ENCODE results near the gene KIAA0825. TPM values are rescaled to one million over a fixed set of nuclear protein-coding genes. Genes with fewer than 3 reads are reported as not detected.

The KIAA0825 gene
- total RNA-seq, 4 donors from 2014 or later: 4.8 to 11.8 (median 7.2) TPM

- H3K4me3 ChIP-seq: no peak overlapping the region
- H3K36me3 ChIP-seq: peaks cover 0 to 20% (median 0%) of the 10 kb centered on the region in 3 donors
- no peaks in the 10 kb centered on the region for H3K4me1 ChIP-seq
- WGBS, 2 donors: 70 to 84% methylated on average over 2 of the region's 2 CpGs
- H3K27ac ChIP-seq: no peak overlapping the region
- no peaks in the 10 kb centered on the region for H3K9me3 ChIP-seq
- DNase-seq (ENCODE audit: low spot score in 2 of 2): no peak
- TF ChIP-seq CTCF (IDR thresholded peaks at IDR 0.05): no peak
- TF ChIP-seq EP300 (IDR thresholded peaks at IDR 0.05): no peak
- no peak for TF ChIP-seq POLR2A (IDR thresholded peaks at IDR 0.05)
- no peaks in the 10 kb centered on the region for H3K27me3 ChIP-seq
Observed at GRCh38 chr5:94445726-94446125, 172.7 kb downstream of the KIAA0825 start.

GRCh38 chr5:94442991-94443390 lies 175.4 kb downstream of the KIAA0825 start:
- H3K4me1 ChIP-seq: no peaks in the 10 kb centered on the region
- no peak for DNase-seq (ENCODE audit: low spot score in 2 of 2)
- whole genome bisulfite sequencing, 2 donors: 93 to 96% methylated on average over 2 of the region's 2 CpGs
- H3K9me3 ChIP-seq: no peaks in the 10 kb centered on the region
- no peaks in the 10 kb centered on the region for H3K27me3 ChIP-seq
- TF ChIP-seq EP300 (IDR thresholded peaks at IDR 0.05): no peak
- TF ChIP-seq CTCF (IDR thresholded peaks at IDR 0.05): no peak
- no peak for TF ChIP-seq POLR2A (IDR thresholded peaks at IDR 0.05)
- peaks cover 0 to 25% (median 0%) of the 10 kb centered on the region in 3 donors for H3K36me3 ChIP-seq
- H3K4me3 ChIP-seq: no peak overlapping the region
- no peak overlapping the region for H3K27ac ChIP-seq

- no peak for DNase-seq (ENCODE audit: low spot score in 2 of 2)
- no peak overlapping the region for H3K4me3 ChIP-seq
- H3K36me3 ChIP-seq: peaks cover 0 to 30% (median 0%) of the 10 kb centered on the region in 3 donors
- 92 to 94% methylated on average over 1 of the region's 1 CpG for WGBS, 2 donors
- no peaks in the 10 kb centered on the region for H3K27me3 ChIP-seq
- no peaks in the 10 kb centered on the region for H3K9me3 ChIP-seq
- no peak overlapping the region for H3K27ac ChIP-seq
- no peak for TF ChIP-seq POLR2A (IDR thresholded peaks at IDR 0.05)
- no peak for TF ChIP-seq EP300 (IDR thresholded peaks at IDR 0.05)
- no peak for TF ChIP-seq CTCF (IDR thresholded peaks at IDR 0.05)
- H3K4me1 ChIP-seq: no peaks in the 10 kb centered on the region
Observed at GRCh38 chr5:94442076-94442475, 176.3 kb downstream of the KIAA0825 start.

GRCh38 chr5:94440015-94440414 lies 178.4 kb downstream of the KIAA0825 start:
- H3K36me3 ChIP-seq: peaks cover 0 to 38% (median 0%) of the 10 kb centered on the region in 3 donors
- WGBS, 2 donors: 48 to 62% methylated on average over 3 of the region's 3 CpGs
- H3K27me3 ChIP-seq: no peaks in the 10 kb centered on the region
- TF ChIP-seq POLR2A (IDR thresholded peaks at IDR 0.05): no peak
- no peak for TF ChIP-seq CTCF (IDR thresholded peaks at IDR 0.05)
- no peak for TF ChIP-seq EP300 (IDR thresholded peaks at IDR 0.05)
- no peak for DNase-seq (ENCODE audit: low spot score in 2 of 2)
- no peak overlapping the region for H3K27ac ChIP-seq
- peaks cover 0 to 4% (median 0%) of the 10 kb centered on the region in 4 donors for H3K9me3 ChIP-seq
- H3K4me1 ChIP-seq: no peaks in the 10 kb centered on the region
- H3K4me3 ChIP-seq: no peak overlapping the region

- H3K27me3 ChIP-seq: no peaks in the 10 kb centered on the region
- DNase-seq (ENCODE audit: low spot score in 2 of 2): peak in 1 of 2 donors; percentile 49
- H3K27ac ChIP-seq: peak overlapping the region in 2 of 4 donors; percentile 18 to 67
- peaks cover 0 to 15% (median 2%) of the 10 kb centered on the region in 4 donors for H3K9me3 ChIP-seq
- peaks cover 0 to 19% (median 0%) of the 10 kb centered on the region in 3 donors for H3K36me3 ChIP-seq
- 50 to 55% methylated on average over 2 of the region's 2 CpGs for WGBS, 2 donors
- TF ChIP-seq CTCF (IDR thresholded peaks at IDR 0.05) (no peak), EP300 (IDR thresholded peaks at IDR 0.05) (peak in 1 of 2 donors; percentile 86)
- no peaks in the 10 kb centered on the region for H3K4me1 ChIP-seq
- H3K4me3 ChIP-seq: no peak overlapping the region
Observed at GRCh38 chr5:94433397-94434163, 184.8 kb downstream of the KIAA0825 start.

Measured in tibial nerve (tissue), 4 donors.